Measurements from ENCODE around the gene FN3K.
A peak's percentile ranks its signal among the peaks of the same experiment; 100 is the strongest.

FN3K gene

GRCh38 chr17:82696259-82696658 is 39.2 kb upstream of the FN3K start:
- no peak for DNase-seq
- no peak overlapping the region for H3K4me3 ChIP-seq (ENCODE audit: low read depth, low read length)
- H3K27ac ChIP-seq: no peak overlapping the region
- no peak for TF ChIP-seq CTCF (IDR thresholded peaks at IDR 0.05; ENCODE audit: low read depth, low read length, missing control alignments)
- no peaks in the 10 kb centered on the region for H3K36me3 ChIP-seq (replicated peaks)
- in situ Hi-C loops (cut with HindIII; ENCODE audit: low pct_ligation_motif_present, low sequenced_read_pairs): no loop called here
- no peaks in the 10 kb centered on the region for H3K27me3 ChIP-seq (replicated peaks)

GRCh38 chr17:82696916-82697807 is 38.3 kb upstream of the FN3K start:
- Histone ChIP-seq H3K36me3 (replicated peaks) (no peaks in the 10 kb centered on the region), H3K27ac (no peak overlapping the region), H3K27me3 (replicated peaks) (no peaks in the 10 kb centered on the region), H3K4me3 (ENCODE audit: low read depth, low read length) (peak overlapping the region; percentile 67)
- in situ Hi-C loops (cut with HindIII; ENCODE audit: low pct_ligation_motif_present, low sequenced_read_pairs): no loop called here
- no peak for DNase-seq
- no peak for TF ChIP-seq CTCF (IDR thresholded peaks at IDR 0.05; ENCODE audit: low read depth, low read length, missing control alignments)

GRCh38 chr17:82697808-82698064 is 37.7 kb upstream of the FN3K start:
- no peak overlapping the region for H3K27ac ChIP-seq
- DNase-seq: no peak
- no peak for TF ChIP-seq CTCF (IDR thresholded peaks at IDR 0.05; ENCODE audit: low read depth, low read length, missing control alignments)
- no peaks in the 10 kb centered on the region for H3K36me3 ChIP-seq (replicated peaks)
- in situ Hi-C loops (cut with HindIII; ENCODE audit: low pct_ligation_motif_present, low sequenced_read_pairs): no loop called here
- no peaks in the 10 kb centered on the region for H3K27me3 ChIP-seq (replicated peaks)
- H3K4me3 ChIP-seq (ENCODE audit: low read depth, low read length): peak overlapping the region; percentile 67

- no peak for TF ChIP-seq CTCF (IDR thresholded peaks at IDR 0.05; ENCODE audit: low read depth, low read length, missing control alignments)
These were observed 37.1 kb upstream of the FN3K start, which contains the start of gene RAB40B for GRCh38 chr17:82698065-82698973. Gene RAB40B (minus strand): TSS chr17:82698698. CDS start chr17:82698596, 102 bp downstream.

GRCh38 chr17:82698974-82699442 is 36.4 kb upstream of the FN3K start:
- Histone ChIP-seq H3K4me3 (ENCODE audit: low read depth, low read length) (peak overlapping the region; percentile 63), H3K27ac (no peak overlapping the region), H3K36me3 (replicated peaks) (no peaks in the 10 kb centered on the region), H3K27me3 (replicated peaks) (no peaks in the 10 kb centered on the region)
- DNase-seq: no peak
- TF ChIP-seq CTCF (IDR thresholded peaks at IDR 0.05; ENCODE audit: low read depth, low read length, missing control alignments): no peak
- in situ Hi-C loops (cut with HindIII; ENCODE audit: low pct_ligation_motif_present, low sequenced_read_pairs): no loop called here

More at GRCh38 chr17:82698065-82698973, 37.1 kb upstream of the FN3K start, which contains the start of gene RAB40B:
- no peaks in the 10 kb centered on the region for H3K36me3 ChIP-seq (replicated peaks)
- H3K27ac ChIP-seq: no peak within 1 kb of the TSS
- no peaks in the 10 kb centered on the region for H3K27me3 ChIP-seq (replicated peaks)
- peak within 1 kb of the TSS; percentile 67 for H3K4me3 ChIP-seq (ENCODE audit: low read depth, low read length)
- DNase-seq: peak; percentile 99
- in situ Hi-C loops (cut with HindIII; ENCODE audit: low pct_ligation_motif_present, low sequenced_read_pairs): no loop called here
